MG63 (cell line): Measurements from ENCODE around the gene HSPA8. TPM values are rescaled to one million over a fixed set of nuclear protein-coding genes. Genes with fewer than 3 reads are reported as not detected.
"Not testable (repeated sequence)": the region's sequence is repeated elsewhere in the genome, so short reads cannot be mapped to it uniquely, and the experiment has no call there.

ENCODE experiments used
- DNase-seq: peaks from one replicate; pipeline ENCODE4 v3.0.0-alpha.2; 2020
- H3K27me3 ChIP-seq: fragments of 250-450 bp; sonication (Bioruptor Pico); 2 replicates; pipeline ENCODE4 v1.5.1; 2020; ENCODE audit warnings: mild to moderate bottlenecking, moderate library complexity
- H3K36me3 ChIP-seq: fragments of 250-450 bp; sonication (Bioruptor Pico); 2 replicates; pipeline ENCODE4 v1.5.1; 2020; ENCODE audit warnings: mild to moderate bottlenecking, moderate library complexity
- H3K4me3 ChIP-seq: fragments of 250-450 bp; sonication (Bioruptor Pico); 2 replicates; pipeline ENCODE4 v1.5.1; 2020; ENCODE audit warnings: mild to moderate bottlenecking, moderate library complexity
- H3K9me3 ChIP-seq: fragments of 250-450 bp; sonication (Bioruptor Pico); 2 replicates; pipeline ENCODE4 v1.5.1; 2020; ENCODE audit warnings: mild to moderate bottlenecking, moderate library complexity
- total RNA-seq: library from RNA; depleted of rRNA; stranded (reverse); fragments of >200 nt; shearing (Covaris generic); gene quantifications from 2 replicates; pipeline ENCODE4 v1.2.3, GENCODE V29; 2014; ENCODE audit warnings: low replicate concordance

The HSPA8 gene
- total RNA-seq, 1 experiment from 2014 or later, result 5,410 TPM

GRCh38 chr11:123082977-123083376 is 21.0 kb upstream of the HSPA8 start:
- Histone ChIP-seq H3K4me3 (no peak overlapping the region), H3K9me3 (peaks cover 2% of the 10 kb centered on the region; the same call in 1 of the 2 replicates), H3K36me3 (peaks cover 73% of the 10 kb centered on the region), H3K27me3 (no peaks in the 10 kb centered on the region)
- DNase-seq, result no peak

DNA sequence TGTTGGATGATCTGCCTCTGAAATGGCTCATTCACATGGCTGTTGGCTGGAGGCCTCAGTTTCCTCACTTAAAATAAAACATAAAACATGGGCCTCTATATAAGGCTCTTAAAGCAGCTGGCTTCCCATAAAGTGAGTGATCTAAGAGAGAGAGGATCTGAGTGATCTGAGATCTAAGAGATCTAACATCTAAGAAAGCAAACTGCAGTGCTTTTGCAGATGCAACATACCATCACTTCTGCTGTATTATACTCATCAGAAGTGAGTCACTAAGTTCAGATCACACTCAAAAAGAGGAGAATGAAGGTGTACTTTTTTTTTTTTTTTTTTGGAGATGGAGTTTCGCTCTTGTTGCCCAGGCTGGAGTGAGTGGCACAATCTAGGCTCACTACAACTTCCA is 18.1 kb upstream of the HSPA8 start:
- Histone ChIP-seq H3K4me3 (no peak overlapping the region), H3K36me3 (peaks cover 72% of the 10 kb centered on the region), H3K27me3 (no peaks in the 10 kb centered on the region), H3K9me3 (peaks cover 2% of the 10 kb centered on the region; the same call in 1 of the 2 replicates)
- DNase-seq, result no peak

- Histone ChIP-seq H3K36me3 (peaks cover 79% of the 10 kb centered on the region), H3K4me3 (no peak overlapping the region), H3K27me3 (no peaks in the 10 kb centered on the region), H3K9me3 (no peaks in the 10 kb centered on the region)
- DNase-seq, result no peak
These were observed 14.5 kb upstream of the HSPA8 start for GRCh38 chr11:123076484-123076883.

GRCh38 chr11:123073343-123074057 is 11.6 kb upstream of the HSPA8 start:
- no peaks in the 10 kb centered on the region for H3K27me3 ChIP-seq
- peaks cover 81% of the 10 kb centered on the region for H3K36me3 ChIP-seq
- H3K9me3 ChIP-seq, result no peaks in the 10 kb centered on the region
- DNase-seq, result no peak
- no peak overlapping the region for H3K4me3 ChIP-seq

GRCh38 chr11:123072762-123073161 is 10.8 kb upstream of the HSPA8 start:
- no peaks in the 10 kb centered on the region for H3K27me3 ChIP-seq
- H3K4me3 ChIP-seq, result no peak overlapping the region
- H3K36me3 ChIP-seq, result peaks cover 79% of the 10 kb centered on the region
- H3K9me3 ChIP-seq, result no peaks in the 10 kb centered on the region
- no peak for DNase-seq

DNA sequence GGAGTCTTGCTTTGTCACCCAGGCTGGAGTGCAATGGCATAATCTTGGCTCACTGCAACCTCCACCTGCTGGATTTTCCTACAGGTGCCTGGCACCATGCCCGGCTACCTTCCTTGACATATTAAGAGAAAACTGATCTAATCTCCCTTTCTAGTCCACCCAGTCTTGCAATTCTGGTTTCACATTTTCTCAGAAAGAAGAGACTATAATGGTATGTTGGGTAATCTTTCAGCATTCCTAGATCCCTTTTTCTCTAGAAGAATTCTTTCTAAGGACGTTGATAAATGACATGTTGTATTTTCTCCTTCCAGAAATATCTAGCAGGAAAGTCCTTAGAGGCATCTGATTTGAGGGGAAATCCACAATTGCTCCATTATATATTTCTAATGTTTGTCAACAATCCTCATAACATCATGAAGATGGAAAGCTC is 10.4 kb upstream of the HSPA8 start:
- H3K9me3 ChIP-seq, result no peaks in the 10 kb centered on the region
- H3K27me3 ChIP-seq, result no peaks in the 10 kb centered on the region
- H3K36me3 ChIP-seq, result peaks cover 76% of the 10 kb centered on the region

GRCh38 chr11:123069908-123070821 is 8.2 kb upstream of the HSPA8 start:
- no peaks in the 10 kb centered on the region for H3K9me3 ChIP-seq
- H3K27me3 ChIP-seq, result no peaks in the 10 kb centered on the region
- no peak for DNase-seq
- H3K36me3 ChIP-seq, result peaks cover 66% of the 10 kb centered on the region
- H3K4me3 ChIP-seq, result no peak overlapping the region

More for the DNA sequence above, 10.4 kb upstream of the HSPA8 start:
- no peak overlapping the region for H3K4me3 ChIP-seq
- no peak for DNase-seq

GRCh38 chr11:123065621-123066020 is 3.7 kb upstream of the HSPA8 start:
- Histone ChIP-seq H3K4me3 (no peak overlapping the region), H3K36me3 (peaks cover 38% of the 10 kb centered on the region), H3K9me3 (peaks cover under 1% of the 10 kb centered on the region), H3K27me3 (no peaks in the 10 kb centered on the region)
- DNase-seq, result no peak

DNA sequence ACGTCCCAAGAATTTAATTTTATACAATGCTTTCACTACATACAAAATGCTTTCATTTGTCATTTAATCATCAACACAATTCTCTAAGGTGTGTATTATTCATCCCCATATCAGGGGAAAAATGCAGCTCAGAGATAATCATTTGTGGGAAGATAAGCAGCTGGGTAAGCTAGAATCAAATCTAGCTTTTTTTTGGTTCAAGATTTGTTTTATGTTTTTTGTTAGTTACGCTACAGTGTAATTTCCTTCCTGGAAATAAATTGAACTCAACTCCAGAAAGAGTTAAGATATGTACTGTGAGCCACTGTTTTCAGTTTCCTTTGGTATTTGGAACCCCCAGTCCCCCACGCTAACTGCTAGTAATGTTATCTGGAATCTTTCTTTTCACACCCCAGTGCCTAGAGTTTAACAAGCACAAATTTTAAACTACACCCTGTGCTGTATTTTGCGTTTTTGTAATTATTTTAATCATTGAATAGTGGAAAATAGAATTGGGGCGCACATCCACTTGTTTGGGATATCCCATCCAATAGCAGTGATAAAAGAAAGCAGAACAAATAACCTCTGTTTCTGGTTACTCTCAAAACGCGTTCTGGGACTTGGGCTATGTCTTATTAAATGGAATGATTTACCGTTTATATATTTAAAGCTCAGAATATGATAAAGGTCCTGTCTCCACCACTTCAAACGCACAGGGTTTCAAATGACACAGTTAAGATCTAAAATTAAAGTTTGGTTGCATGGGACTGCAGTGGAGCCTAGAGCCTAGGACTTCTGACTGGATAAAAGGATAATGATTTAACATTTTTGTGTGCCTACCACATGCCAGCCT is 2.1 kb upstream of the HSPA8 start:
- H3K27me3 ChIP-seq, result no peaks in the 10 kb centered on the region
- peak overlapping the region; percentile 99 for H3K4me3 ChIP-seq
- H3K36me3 ChIP-seq, result peaks cover 38% of the 10 kb centered on the region
- peaks cover 1% of the 10 kb centered on the region for H3K9me3 ChIP-seq
- no peak for DNase-seq

GRCh38 chr11:123062892-123063825 is 1.2 kb upstream of the HSPA8 start:
- peaks cover 1% of the 10 kb centered on the region for H3K9me3 ChIP-seq

DNA sequence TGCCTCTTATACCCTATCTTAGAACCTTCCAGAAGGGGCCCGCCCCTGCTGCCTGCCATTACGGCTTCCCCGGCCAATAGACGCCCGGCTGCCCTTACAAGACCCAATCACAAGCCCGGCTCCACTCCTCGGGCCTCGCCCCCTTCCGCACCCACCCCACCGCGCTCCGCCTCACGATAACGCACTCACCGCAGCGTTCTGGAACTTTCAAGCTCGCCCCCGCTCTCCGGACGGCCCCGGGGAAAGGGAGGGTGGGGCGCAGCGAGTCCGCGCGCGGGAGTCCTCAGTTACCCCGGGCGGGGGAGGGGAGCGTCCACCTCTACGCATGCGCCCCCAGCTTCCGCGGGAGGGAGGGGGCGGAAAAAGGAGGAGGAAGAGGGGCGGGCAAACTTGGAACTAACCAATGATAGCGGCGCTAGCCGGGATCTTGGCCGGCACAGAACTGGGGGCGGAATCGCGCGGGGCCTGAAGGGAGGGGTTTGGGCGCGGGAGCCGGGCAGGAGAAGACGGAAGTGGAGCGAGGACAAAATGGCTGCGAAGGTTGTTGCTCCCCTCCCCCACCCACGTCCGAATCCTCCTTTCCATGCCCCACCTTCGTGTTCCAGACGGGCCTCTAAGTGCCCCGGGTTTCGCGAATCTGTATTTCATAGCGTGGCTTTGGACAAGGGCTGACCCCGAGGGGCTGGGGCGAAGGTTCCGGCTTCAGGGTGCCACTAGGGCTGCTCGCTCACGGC is 389 bp upstream of the HSPA8 start:
- peaks cover 46% of the 10 kb centered on the region for H3K36me3 ChIP-seq
- peak; percentile 99 for DNase-seq
- H3K4me3 ChIP-seq, result peak overlapping the region; percentile 99
- peaks cover 1% of the 10 kb centered on the region for H3K9me3 ChIP-seq
- no peaks in the 10 kb centered on the region for H3K27me3 ChIP-seq

More at GRCh38 chr11:123062892-123063825, 1.2 kb upstream of the HSPA8 start:
- Histone ChIP-seq H3K27me3 (no peaks in the 10 kb centered on the region), H3K36me3 (peaks cover 40% of the 10 kb centered on the region), H3K4me3 (peak overlapping the region; percentile 99)
- peak; percentile 69 for DNase-seq

GRCh38 chr11:123060277-123061000 is 1.5 kb downstream of the HSPA8 start:
- Histone ChIP-seq H3K27me3 (no peaks in the 10 kb centered on the region; the same call in 1 of the 2 replicates), H3K4me3 (peak overlapping the region; percentile 99), H3K36me3 (peaks cover 65% of the 10 kb centered on the region), H3K9me3 (peaks cover 1% of the 10 kb centered on the region)
- no peak for DNase-seq

DNA sequence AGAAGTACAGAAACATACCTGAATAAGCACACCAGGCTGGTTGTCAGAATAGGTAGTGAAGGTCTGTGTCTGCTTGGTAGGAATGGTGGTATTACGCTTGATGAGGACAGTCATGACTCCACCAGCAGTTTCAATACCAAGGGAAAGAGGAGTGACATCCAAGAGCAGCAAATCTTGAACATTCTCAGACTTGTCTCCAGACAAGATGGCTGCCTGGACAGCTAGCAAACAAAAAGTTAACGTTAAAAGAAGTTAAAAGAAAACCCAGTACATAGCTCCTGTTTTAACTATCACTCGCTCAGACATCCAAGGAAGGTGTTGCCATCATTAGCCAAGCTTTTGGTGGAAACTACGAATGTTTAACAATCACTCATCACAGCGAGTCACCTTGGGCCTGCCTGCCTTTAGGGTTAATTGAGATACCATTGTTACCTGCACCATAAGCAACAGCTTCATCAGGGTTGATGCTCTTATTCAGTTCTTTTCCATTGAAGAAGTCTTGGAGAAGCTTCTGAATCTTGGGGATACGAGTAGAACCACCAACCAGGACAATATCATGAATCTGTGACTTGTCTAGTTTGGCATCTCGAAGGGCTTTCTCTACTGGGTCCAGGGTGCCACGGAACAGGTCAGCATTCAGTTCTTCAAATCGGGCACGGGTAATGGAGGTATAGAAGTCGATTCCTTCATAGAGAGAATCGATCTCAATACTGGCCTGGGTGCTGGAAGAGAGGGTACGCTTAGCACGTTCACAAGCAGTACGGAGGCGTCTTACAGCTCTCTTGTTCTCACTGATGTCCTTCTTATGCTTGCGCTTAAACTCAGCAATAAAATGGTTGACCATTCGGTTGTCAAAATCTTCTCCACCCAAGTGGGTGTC is 2.7 kb downstream of the HSPA8 start:
- peaks cover 75% of the 10 kb centered on the region for H3K36me3 ChIP-seq
- H3K4me3 ChIP-seq, result peak overlapping the region; percentile 99
- not testable (repeated sequence) for H3K9me3 ChIP-seq, H3K27me3 ChIP-seq, DNase-seq
